Effector CD4-positive, alpha-beta T cell (primary cell): ENCODE measurements around the gene CHP1.
A peak's percentile ranks its signal among the peaks of the same experiment; 100 is the strongest.
"Not testable (repeated sequence)": the region's sequence is repeated elsewhere in the genome, so short reads cannot be mapped to it uniquely, and the experiment has no call there.

Experiments used
- DNase-seq: peaks from one replicate; pipeline ENCODE4 v3.0.0-alpha.2; 2020
- total RNA-seq: gene quantifications from one replicate; lab custom pipeline; 2026; lab: John Stamatoyannopoulos, UW

Gene CHP1
- 48.8 reads per million, percentile 67 among the genes with 10 or more reads in this experiment for total RNA-seq

DNA sequence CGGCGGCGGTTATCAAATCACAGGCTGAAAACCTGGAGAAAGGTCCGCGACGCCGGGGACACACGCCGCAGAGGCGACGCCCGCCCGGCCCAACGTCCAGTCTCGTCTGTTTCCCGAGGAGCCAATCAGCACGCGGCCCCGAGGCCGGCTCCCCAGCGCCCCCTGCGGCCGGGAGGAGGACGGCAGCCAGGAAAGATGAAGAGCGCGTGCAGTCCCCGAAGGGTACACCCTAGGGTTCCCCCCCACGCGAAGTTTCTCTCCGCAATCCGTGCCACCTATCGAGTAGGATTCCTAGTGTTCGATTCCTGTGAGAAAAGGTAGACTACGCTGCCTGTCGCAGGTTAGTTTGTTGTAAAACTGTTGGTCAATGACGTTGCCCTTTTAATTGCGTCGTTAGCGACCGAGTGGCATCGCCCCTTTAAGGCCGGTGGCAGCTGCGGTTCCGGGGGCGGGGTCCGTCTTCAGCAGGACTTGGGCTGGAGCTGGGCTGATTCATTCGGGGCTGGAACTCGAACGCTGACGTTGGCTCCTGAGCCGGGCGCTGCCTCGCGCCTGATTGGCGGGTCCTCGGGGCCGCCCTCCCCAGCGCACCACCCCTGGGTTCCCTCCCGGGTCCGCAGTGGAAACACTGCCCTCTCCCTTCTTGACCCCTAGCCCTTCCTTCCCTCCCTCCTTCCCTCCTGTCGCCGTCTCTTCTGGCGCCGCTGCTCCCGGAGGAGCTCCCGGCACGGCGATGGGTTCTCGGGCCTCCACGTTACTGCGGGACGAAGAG is at the start of gene CHP1, which contains the start of gene EXD1:
Gene CHP1 (plus strand): TSS at position 619 of the 772 bp plus-strand sequence. CDS start 115 bp downstream, at position 734.
Gene EXD1 (minus strand): TSS at position 108 of the 772 bp plus-strand sequence. CDS start 4,182 bp downstream, outside the sequence.
- peak; percentile 91 for DNase-seq

- no peak for DNase-seq
Observed at GRCh38 chr15:41182266-41182665, 48.8 kb upstream of the CHP1 start.

DNA sequence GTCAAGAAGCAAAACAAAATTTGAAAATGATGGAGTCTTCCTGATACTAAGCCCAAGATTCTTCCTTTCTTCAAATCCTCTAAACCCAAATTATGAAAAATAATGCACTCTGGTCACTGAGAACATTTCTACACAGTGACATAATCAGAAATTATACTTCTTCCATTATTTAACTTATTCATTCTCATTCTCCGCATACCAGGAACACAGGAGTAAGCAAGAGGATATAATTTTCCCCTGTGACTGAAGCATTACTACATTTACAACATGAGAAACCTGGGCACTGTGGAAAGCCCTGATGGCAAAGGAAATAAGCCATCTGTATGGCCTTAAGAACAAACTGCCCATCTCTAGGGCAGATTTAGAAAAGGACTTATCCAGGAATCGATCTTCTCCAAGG is 47.5 kb upstream of the CHP1 start:
- DNase-seq: no peak

DNA sequence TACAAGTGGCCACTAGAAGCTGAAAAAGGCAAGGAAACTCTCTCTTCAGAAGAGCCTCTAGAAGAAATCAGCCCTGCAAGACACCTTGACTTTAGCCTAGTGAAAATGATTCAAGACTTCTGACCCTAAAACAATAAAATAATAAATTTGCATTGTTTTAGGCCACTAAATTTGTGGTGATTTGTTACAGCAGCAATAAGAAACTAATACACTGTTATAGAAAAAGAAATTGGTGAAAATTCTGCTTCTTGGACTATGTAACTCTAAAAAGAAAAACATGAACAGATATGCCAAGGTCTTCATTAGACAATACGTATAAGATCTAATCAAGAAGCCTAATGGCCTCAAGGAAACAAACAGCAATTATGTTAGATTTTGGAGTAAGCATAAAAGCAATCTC is 36.6 kb upstream of the CHP1 start:
- DNase-seq: no peak

- no peak for DNase-seq
Observed at GRCh38 chr15:41199470-41199869, 31.6 kb upstream of the CHP1 start.

DNA sequence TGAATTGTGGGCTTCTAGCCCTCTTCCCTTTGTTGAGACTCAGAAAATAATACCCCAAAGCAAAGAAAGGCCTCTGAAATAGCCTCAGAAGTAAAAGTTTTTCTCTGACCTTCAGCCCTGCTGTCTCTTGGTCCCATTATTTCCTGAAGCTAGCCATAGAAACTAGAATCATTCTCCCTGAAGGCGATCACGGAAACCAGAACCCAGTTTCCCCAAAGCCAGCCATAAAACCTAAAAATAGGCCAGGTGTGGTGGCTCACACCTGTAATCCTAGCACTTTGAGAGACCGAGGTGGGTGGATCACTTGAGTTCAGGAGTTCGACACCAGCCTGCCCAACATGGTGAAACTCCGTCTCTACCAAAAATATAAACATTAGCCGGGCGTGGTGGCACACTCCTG is 27.7 kb upstream of the CHP1 start:
- no peak for DNase-seq

DNA sequence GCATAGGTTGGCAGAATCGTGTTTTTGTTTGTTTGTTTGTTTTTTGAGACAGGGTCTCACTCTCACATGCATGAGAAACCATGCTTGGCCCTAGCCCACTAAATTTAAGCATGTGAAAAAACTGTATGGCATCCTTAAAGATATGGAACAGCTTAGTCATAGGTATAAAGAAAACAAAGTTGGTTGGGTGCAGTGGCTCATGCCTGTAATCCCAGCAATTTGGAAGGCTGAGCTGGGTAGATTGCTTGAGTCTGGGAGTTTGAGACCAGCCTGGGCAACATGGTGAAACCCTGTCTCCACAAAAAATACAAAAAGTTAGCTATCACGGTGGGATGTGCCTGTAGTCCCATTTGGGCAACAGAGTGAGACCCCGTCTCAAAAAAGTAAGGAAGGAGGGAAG is 25.8 kb upstream of the CHP1 start:
- DNase-seq: no peak

GRCh38 chr15:41207687-41208448 is 23.2 kb upstream of the CHP1 start:
- DNase-seq: no peak

DNA sequence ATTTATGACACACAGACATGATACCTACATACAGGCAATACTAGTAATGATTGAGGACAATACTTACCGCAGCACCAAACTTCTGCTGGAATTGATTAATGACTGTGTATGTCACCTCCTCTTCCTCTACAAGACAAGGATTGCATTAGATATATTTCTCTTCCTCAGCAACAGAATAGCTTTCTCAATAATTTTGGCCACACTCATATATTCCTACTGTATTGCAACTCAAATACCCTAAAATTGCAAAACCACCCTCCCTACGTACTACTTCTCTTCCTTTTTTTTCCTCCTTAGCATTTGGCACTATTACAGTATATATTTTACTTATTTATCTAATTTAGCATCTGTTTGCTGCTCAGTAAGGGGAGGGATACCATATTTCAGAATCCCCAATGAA is 15.4 kb upstream of the CHP1 start:
- no peak for DNase-seq

GRCh38 chr15:41218851-41219250 is 12.2 kb upstream of the CHP1 start:
- no peak for DNase-seq

- no peak for DNase-seq
Observed at GRCh38 chr15:41219381-41219780, 11.7 kb upstream of the CHP1 start.

GRCh38 chr15:41230345-41230649 is 771 bp upstream of the CHP1 start:
- no peak for DNase-seq

DNA sequence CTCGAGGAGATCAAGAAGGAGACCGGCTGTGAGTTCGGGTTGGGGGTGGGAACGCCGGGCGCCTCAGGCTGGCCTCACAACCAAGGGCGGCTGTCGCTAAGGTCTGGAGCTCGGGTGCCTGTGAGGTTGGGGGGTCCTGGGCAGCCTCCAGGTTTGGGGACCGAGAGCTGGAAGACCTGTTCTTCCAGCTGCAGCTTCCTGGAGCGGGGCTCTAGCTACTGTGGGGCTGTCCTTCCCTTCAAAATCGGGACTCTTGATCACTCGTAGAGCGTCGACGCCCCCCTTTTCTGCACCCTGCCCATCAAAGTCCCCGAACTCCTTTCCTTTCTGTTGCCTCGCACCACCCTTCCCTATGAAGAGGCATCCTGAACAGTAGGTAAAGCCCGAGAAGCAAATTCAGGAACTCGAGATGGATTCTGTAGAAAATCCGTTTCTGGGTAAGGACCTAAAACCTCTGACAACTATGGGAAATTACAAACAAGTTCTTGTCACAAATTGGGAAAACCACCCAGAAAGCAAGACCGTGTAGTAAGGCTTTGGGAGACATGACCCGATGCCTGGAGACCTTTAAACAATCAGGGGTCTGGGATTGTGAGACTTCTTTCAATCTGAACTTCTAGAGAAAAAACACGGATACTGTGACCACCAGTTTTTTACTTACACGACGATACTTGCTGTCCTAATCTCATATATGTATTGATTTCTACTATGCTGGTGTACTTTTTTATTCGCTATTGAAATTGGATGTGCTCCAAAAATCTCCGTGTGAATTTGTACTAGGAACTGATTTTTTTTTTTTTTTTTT is 556 bp downstream of the CHP1 start:
- no peak for DNase-seq

DNA sequence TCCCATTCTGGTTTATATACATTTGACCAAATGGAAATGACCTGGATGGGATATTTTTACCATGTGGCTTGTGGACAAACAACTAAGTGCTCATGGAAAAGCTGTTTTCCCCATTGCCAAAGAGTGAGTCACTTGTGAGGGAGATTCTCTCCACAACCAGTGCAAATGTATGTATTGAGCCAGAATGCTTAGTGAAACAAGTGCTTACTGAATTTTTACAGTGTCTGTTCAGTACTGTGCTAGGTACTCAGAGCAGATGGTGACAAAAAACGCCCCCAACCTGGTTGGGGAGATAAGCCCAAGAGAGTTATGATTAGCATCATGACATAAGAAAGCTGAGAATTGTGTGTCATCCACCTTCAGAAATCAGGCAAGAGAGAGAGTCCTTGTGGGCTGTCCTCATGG is 2.3 kb downstream of the CHP1 start:
- DNase-seq: no peak

GRCh38 chr15:41235228-41235627 is 4.2 kb downstream of the CHP1 start:
- not testable (repeated sequence) for DNase-seq

DNA sequence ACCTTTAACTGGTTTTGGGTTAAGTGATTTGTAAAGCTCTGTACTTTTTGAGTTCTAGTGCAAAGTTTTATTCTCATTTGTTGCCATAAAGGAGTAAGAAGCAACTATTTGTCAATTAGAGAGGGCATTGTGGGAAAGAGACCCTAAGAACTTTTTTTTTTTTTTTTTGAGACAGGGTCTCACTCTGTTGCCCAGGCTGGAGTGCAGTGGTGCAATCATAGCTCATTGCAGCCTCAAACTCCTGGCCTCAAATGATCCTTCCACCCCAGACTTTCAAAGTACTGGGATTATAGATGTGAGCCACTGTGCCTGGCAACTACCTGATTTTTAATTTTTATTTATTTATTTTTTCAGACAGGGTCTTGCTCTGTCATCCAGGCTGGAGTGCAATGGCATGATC is 4.9 kb downstream of the CHP1 start:
- no peak for DNase-seq

DNA sequence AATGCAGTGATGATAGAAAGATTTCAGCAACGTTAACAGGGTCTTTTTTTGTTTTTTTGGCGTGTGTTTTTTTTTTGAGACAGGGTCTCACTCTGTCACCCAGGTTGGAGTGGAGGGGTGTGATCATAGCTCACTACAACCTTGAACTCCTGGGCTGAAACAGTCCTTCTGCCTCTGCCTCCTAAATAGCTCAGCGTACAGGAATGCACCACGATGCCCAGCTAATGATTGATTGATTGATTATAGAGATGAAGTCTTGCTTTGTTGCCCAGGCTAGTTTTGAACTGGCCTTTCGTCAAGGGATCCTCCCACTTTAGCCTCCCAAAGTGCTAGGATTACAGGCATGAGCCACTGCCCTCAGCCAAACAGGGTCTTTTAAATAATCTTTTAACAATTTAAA is 7.0 kb downstream of the CHP1 start:
- DNase-seq: no peak

- DNase-seq: no peak
Observed at GRCh38 chr15:41241221-41241964, 10.3 kb downstream of the CHP1 start.

DNA sequence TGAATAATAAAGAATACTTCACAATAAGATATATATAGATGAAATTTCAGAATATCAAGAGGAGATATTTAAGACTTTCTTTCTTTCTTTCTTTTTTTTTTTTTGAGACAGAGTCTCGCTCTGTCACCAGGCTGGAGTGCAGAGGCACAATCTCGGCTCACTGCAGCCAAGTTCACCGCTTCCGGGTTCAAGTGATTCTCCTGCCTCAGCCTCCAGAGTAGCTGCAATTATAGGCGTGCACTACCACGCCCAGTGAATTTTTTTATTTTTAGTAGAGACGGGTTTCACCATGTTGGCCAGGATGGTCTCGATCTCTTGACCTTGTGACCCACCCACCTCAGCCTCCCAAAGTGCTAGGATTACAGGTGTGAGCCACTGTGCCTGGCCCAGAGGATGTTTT is 19.7 kb downstream of the CHP1 start:
- not testable (repeated sequence) for DNase-seq

GRCh38 chr15:41251411-41251810 is 20.3 kb downstream of the CHP1 start:
- DNase-seq: no peak

- DNase-seq: no peak
Observed at GRCh38 chr15:41254560-41254959, 23.5 kb downstream of the CHP1 start.

DNA sequence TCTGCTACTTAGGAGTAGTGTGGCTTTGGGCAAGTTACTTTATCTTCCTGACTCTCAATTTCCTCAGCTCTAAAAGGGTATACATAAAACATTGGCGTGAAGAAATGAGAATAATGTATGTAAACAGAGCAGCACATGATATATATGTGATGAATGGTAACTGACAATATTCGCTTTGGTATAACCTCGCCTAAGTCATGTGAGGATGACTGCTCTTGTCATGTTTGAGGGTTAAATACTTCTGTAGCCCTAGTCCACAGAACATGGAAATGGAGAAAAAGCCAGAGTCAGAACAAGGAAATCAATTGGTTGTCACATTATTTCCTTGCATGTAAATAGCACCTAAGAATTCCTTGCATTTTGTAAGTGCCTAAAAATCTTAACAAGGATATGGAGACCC is 25.0 kb downstream of the CHP1 start:
- DNase-seq: no peak
